GM19239 (cell line): ENCODE data around the gene KCNJ15.

ENCODE experiments used
- DNase-seq: peaks from one replicate; pipeline ENCODE4 v3.0.0; 2011; ENCODE audit warnings: low spot score; ENCODE audit not compliant: insufficient read length
- FAIRE-seq: peaks from 2 replicates; lab custom pipeline; 2011; peaks lifted over from hg19 to GRCh38; lab: Jason Lieb, UNC

Gene KCNJ15

GRCh38 chr21:38294609-38295008 is 37.8 kb downstream of the KCNJ15 start:
- no peak for DNase-seq
- no peak for FAIRE-seq

- FAIRE-seq = no peak
- DNase-seq = no peak
Observed at GRCh38 chr21:38295997-38296764, 39.4 kb downstream of the KCNJ15 start.

- FAIRE-seq (no peak), DNase-seq (no peak)
Observed at GRCh38 chr21:38297194-38297631, 40.4 kb downstream of the KCNJ15 start.

- DNase-seq (no peak), FAIRE-seq (no peak)
Observed at GRCh38 chr21:38297871-38298270, 41.1 kb downstream of the KCNJ15 start.

- no peak for FAIRE-seq
- no peak for DNase-seq
Observed at GRCh38 chr21:38298832-38299231, 42.0 kb downstream of the KCNJ15 start.

- no peak for FAIRE-seq
- DNase-seq = no peak
Observed at GRCh38 chr21:38299671-38300070, 42.9 kb downstream of the KCNJ15 start.

GRCh38 chr21:38300141-38300578 is 43.4 kb downstream of the KCNJ15 start:
- FAIRE-seq (no peak), DNase-seq (no peak)

GRCh38 chr21:38301321-38302214 is 44.8 kb downstream of the KCNJ15 start:
- no peak for FAIRE-seq
- DNase-seq = no peak

GRCh38 chr21:38303300-38303699 is 46.5 kb downstream of the KCNJ15 start:
- no peak for DNase-seq
- no peak for FAIRE-seq

GRCh38 chr21:38306433-38307141 is 49.8 kb downstream of the KCNJ15 start:
- FAIRE-seq = no peak

GRCh38 chr21:38307771-38308531 is 51.2 kb downstream of the KCNJ15 start:
- DNase-seq (no peak), FAIRE-seq (no peak)

More at GRCh38 chr21:38306433-38307141, 49.8 kb downstream of the KCNJ15 start:
- no peak for DNase-seq

- FAIRE-seq = no peak
- no peak for DNase-seq
Observed at GRCh38 chr21:38308532-38309119, 51.8 kb downstream of the KCNJ15 start.

- DNase-seq (no peak), FAIRE-seq (no peak)
Observed at GRCh38 chr21:38310646-38311485, 54.1 kb downstream of the KCNJ15 start.

- FAIRE-seq (no peak), DNase-seq (no peak)
Observed at GRCh38 chr21:38311765-38312164, 55.0 kb downstream of the KCNJ15 start.

- no peak for FAIRE-seq
- no peak for DNase-seq
Observed at GRCh38 chr21:38312822-38313221, 56.0 kb downstream of the KCNJ15 start.

- FAIRE-seq = no peak
Observed at GRCh38 chr21:38314558-38314957, 57.8 kb downstream of the KCNJ15 start.

GRCh38 chr21:38315122-38315521 is 58.3 kb downstream of the KCNJ15 start:
- DNase-seq = no peak
- FAIRE-seq = no peak

More at GRCh38 chr21:38314558-38314957, 57.8 kb downstream of the KCNJ15 start:
- no peak for DNase-seq

GRCh38 chr21:38319781-38320180 is 63.0 kb downstream of the KCNJ15 start:
- no peak for FAIRE-seq
- DNase-seq = no peak
